NCI-H146 (cell line): ENCODE measurements around the gene ASTN1.
A peak's percentile ranks its signal among the peaks of the same experiment; 100 is the strongest.
"Not testable (repeated sequence)": the region's sequence is repeated elsewhere in the genome, so short reads cannot be mapped to it uniquely, and the experiment has no call there.

ENCODE experiments used
- DNase-seq: peaks from one replicate; lab custom pipeline; 2025; lab: John Stamatoyannopoulos, UW

The ASTN1 gene

GRCh38 chr1:177106614-177107365 is 57.7 kb downstream of the ASTN1 start:
- DNase-seq: no peak

GRCh38 chr1:177106196-177106595 is 58.3 kb downstream of the ASTN1 start:
- no peak for DNase-seq

DNA sequence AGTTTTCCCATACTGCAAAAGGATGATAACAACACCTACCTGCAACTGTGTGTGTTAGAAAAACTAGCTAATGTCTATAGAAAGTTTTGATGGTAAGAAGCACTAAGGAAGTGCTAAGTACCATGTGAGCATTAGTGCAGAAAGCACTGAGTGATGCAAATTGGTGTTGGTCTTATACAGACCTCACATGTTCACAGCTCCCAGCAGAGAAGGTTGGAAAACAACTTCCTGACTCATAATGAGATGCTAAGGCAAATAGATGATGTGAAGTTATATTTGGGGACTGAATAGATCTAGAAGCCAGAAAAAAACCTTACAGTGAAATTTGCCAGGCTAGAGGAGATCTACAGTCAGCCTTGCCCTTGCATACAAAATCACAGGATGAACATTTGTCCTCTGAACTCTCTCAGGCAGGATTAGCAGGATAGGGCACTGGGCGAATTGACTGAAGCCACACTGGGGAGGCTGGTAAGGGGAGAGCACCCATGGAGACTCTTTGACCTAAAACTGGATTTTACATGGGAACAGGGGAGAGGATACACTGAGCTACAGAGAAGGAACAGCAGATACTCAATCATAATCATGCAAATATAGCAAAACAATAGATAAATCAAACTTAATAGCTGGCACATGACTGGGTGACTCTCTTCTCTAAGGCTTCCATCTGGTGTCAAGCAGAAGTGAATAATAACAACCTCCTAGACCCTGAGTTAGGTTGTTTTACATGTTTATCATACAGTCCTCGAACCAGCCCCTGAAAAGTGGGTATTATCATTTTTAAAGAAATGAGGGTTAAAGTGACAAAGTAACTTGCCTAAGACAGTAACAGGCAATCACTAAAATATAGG is 61.3 kb downstream of the ASTN1 start:
- no peak for DNase-seq

DNA sequence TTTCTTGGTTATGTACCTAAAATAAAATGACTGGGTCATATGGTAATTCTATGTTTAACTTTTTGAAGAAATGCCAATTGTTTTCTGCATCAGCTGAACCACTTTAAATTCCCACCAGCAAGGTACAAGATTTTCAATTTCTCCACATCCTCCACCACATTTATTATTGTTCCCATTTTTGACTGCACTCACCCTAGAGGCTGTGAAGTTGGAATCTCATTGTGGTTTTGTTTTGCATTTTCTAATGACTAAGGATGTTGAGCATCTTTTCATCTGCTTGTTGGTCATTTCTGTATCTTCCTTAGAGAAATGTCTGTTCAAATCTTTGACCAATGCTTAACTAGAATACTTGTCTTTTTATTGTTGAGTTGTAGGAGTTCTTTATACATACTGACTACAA is 72.5 kb downstream of the ASTN1 start:
- DNase-seq: no peak

GRCh38 chr1:177091040-177091439 is 73.5 kb downstream of the ASTN1 start:
- DNase-seq: no peak

- no peak for DNase-seq
Measured at GRCh38 chr1:177088966-177089365, 75.5 kb downstream of the ASTN1 start.

DNA sequence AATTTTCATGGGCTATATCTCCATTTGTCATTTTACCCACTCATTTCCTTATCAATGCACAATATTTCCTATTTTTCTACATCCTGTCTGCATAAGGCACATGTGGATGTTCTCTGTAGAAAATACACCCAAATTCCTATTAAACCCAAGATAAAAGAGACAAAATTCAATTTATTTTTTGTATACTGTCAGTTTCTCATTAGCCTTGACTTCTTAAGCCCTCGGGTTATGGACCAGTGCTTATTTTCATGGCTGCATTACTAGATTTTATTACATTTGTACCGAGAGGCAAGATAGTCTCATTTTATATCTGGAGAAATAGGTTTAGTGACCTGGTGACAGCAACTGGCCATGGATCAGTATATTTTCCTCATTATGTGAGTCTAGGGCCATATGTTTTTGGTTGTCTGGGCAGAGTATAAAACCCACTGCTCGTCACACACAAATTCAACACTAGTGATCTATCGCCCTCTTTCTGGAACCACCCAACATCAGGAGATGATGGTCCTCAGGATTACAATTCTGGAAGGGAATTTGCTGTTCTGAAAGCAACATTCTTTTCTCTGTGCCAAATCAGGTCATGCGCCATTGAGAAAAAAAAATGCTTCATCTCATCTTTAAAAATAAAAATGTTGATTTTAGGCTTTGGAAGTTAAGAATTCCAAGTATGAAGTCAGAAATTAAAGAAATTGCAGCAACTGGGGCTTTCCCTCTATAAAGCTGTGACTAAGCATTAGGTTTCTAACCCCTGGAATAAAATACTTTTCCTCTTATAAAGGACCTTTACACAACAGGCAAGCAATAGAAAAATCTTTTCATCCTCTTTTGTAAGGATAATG is 81.4 kb downstream of the ASTN1 start:
- no peak for DNase-seq

- DNase-seq: no peak
Measured at GRCh38 chr1:177080564-177080963, 83.9 kb downstream of the ASTN1 start.

- no peak for DNase-seq
Measured at GRCh38 chr1:177077734-177078499, 86.6 kb downstream of the ASTN1 start.

- DNase-seq: no peak
Measured at GRCh38 chr1:177077006-177077405, 87.5 kb downstream of the ASTN1 start.

- DNase-seq: not testable (repeated sequence)
Measured at GRCh38 chr1:177074811-177075210, 89.7 kb downstream of the ASTN1 start.

- no peak for DNase-seq
Measured at GRCh38 chr1:177069490-177069889, 95.0 kb downstream of the ASTN1 start.

DNA sequence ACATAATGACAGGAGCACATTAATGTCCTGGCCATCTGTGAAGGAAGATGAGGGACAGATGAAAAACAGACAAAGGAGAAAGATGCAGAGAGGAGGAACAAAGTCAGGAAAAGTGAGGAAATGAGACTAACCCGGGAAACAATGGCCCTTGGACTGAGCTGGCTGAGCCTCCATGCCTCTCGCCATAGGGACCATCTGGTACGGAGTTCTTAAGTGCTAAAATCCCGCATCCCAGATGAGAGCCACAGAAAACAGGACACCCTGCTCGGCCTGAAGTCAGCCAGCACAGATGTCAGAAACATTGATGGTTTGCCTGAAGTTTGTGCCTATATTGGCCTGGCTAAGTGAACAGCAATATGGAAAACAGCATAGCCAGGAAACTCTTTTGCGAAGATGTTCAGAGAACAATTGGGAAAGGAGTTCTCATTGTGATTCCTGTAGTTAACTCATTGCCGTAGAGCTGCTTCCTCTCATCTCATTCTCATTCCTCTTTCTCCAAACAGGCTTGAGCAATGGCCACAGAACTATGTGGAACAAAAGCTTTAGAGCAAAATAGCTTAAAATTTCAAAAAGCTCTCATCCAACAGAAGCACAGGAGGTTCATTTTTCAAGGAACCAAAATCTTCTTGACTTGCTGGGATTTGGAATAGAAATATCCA is 96.6 kb downstream of the ASTN1 start:
- DNase-seq: no peak

GRCh38 chr1:177065430-177065829 is 99.1 kb downstream of the ASTN1 start:
- DNase-seq: peak; percentile 40

- DNase-seq: no peak
Measured at GRCh38 chr1:177063648-177064047, 100.9 kb downstream of the ASTN1 start.

DNA sequence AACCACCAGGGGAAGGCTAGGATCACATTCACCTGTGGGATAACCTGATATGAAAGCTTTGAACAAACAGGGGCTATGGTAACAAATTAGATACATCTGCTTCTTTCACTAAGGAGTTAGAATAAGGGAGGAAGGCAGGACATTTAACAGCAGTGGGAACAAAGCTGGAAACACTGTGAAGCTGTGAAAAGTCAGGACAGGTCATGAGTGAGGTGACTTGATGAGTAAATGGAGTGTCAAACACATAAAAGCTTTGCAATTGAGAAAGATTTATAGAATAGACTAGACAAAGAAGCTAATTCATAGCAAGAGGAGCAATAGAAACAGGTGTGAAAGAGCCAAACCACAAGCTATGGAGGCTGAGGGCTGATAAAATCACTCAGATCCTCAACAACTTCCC is 110.0 kb downstream of the ASTN1 start:
- peak; percentile 4 for DNase-seq

DNA sequence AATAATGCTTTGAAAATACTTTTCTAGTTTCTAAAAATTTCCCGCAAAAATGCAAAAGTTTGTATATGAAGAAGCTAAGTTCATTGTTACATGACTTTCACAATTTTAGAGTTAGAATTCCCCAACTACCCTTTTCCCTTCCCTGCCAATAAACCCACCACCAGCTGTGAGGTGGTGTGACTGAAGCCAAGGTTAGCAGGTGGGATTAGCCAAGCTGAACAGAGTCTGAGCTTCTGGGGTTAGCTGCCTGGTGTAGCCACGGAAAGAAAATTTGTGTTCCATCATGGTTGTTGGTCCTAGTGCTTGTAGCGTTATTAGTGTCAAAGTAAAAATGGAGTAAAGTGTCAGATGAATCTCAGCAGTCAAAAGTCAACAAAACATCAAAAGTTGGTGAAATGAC is 110.9 kb downstream of the ASTN1 start:
- no peak for DNase-seq

DNA sequence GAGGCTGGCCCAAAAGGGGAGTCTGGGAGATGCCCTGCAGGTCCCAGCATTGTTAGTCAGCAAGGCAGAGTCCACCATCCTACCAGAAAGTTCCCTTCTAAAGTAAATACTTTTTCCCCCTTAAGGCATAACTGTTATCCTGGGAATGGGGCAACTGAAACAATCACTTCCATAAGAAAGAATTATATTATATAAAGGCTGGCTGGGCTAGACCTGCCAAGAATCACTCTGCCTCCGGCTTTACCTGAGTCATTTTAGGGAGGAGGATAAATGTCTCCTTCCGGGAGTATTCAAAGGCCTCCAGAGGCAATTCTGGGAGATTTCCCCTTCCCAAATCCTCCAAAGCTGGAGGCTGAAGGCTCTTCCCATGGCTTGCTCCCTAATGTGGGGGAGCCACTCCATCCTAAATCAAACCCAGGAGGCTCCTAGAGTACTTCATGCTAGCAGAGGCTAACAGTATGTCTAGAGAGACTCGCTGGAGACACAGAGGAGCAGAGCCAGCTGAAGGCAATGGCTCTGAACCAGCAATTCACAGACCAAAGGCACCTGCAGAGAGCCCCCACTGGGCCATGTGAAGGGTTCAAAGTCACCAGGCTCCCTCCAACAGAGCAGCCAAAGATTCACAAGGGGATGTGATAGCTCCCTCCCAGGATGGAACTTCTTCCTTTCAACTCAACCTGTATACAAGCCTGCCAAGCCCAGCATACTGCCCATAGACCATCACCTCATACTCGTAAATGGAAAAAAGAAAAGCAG is 116.0 kb downstream of the ASTN1 start:
- no peak for DNase-seq

GRCh38 chr1:177045151-177045550 is 119.4 kb downstream of the ASTN1 start:
- DNase-seq: no peak

DNA sequence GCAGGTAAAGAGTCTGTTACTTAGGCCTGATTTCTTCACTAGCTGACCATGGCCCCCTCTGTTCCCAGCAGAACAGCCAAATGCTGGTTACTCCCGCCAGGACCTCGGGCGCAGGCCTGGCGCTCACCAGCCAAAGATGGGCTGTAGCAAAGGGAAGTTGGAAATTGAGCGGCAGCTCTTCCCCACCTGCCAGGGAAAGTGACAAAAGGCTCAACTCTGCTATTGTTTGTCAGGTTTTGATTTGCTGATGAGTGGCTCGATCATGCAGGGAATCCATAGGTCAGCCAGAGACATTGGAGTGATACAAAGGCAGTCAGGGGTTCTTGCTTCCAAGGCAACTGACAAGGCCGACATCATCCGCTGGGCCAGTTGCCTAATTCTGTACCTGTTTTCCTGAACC is 120.1 kb downstream of the ASTN1 start:
- no peak for DNase-seq
